Sigmoid colon (tissue), 4 donors: ENCODE data around the gene ARHGDIA.

ENCODE experiments used
- EP300 ChIP-seq, 4 donors: sonication (generic); formaldehyde crosslinking; IDR thresholded peaks; one replicate each; pipeline ENCODE4 v1.6.1; 2017; ENCODE audit warnings: antibody characterized with exemption in 4 of 4
- TF ChIP-seq, protein P1 (sequence below), 4 experiments: fragments of 450-650 bp in 3 of 4; fragments of 200-600 bp in 1 of 4; IDR thresholded peaks; one replicate each; pipeline ENCODE4 v1.5.1; 2016 to 2019; ENCODE audit warnings: antibody characterized with exemption in 4 of 4, mild to moderate bottlenecking in 3 of 4, moderate library complexity in 2 of 4

GRCh38 chr17:81908793-81909192, 37.7 kb upstream of the ARHGDIA start:
- TF ChIP-seq, protein P1, sequence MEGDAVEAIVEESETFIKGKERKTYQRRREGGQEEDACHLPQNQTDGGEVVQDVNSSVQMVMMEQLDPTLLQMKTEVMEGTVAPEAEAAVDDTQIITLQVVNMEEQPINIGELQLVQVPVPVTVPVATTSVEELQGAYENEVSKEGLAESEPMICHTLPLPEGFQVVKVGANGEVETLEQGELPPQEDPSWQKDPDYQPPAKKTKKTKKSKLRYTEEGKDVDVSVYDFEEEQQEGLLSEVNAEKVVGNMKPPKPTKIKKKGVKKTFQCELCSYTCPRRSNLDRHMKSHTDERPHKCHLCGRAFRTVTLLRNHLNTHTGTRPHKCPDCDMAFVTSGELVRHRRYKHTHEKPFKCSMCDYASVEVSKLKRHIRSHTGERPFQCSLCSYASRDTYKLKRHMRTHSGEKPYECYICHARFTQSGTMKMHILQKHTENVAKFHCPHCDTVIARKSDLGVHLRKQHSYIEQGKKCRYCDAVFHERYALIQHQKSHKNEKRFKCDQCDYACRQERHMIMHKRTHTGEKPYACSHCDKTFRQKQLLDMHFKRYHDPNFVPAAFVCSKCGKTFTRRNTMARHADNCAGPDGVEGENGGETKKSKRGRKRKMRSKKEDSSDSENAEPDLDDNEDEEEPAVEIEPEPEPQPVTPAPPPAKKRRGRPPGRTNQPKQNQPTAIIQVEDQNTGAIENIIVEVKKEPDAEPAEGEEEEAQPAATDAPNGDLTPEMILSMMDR (IDR thresholded peaks at IDR 0.05) = no peak
- TF ChIP-seq EP300 (IDR thresholded peaks at IDR 0.05) = no peak
